ENCODE data around the gene KANK3.
"Not testable (repeated sequence)": the region's sequence is repeated elsewhere in the genome, so short reads cannot be mapped to it uniquely, and the experiment has no call there.

The KANK3 gene

GRCh38 chr19:8305798-8306197 lies 37.3 kb downstream of the KANK3 start:
- no peak overlapping the region for H2BK15ac ChIP-seq (replicated peaks; ENCODE audit: low read depth)
- no peaks in the 10 kb centered on the region for H3K27me3 ChIP-seq (ENCODE audit: insufficient read depth, low read length, poor library complexity)
- no peak overlapping the region for H4K8ac ChIP-seq (ENCODE audit: low read depth, low read length)
- no peak overlapping the region for H3K4me3 ChIP-seq (ENCODE audit: low read length)
- DNase-seq: no peak
- no peak overlapping the region for H3K9ac ChIP-seq (ENCODE audit: low read length)
- no peak overlapping the region for H3K18ac ChIP-seq (ENCODE audit: low read length)
- no peak overlapping the region for H2BK5ac ChIP-seq (ENCODE audit: low read length)
- no peak overlapping the region for H3K56ac ChIP-seq (ENCODE audit: low read length)
- H3K23ac ChIP-seq (ENCODE audit: low read length): no peak overlapping the region
- H3K36me3 ChIP-seq (ENCODE audit: control insufficient read depth, insufficient read depth, low read length): no peaks in the 10 kb centered on the region
- no peak overlapping the region for H2AK5ac ChIP-seq (ENCODE audit: low read length)
- no peak overlapping the region for H3K4me2 ChIP-seq (ENCODE audit: low read length)
- H3K27ac ChIP-seq (ENCODE audit: low read depth, low read length): no peak overlapping the region
- H3K79me1 ChIP-seq (ENCODE audit: low read length): peaks cover 6% of the 10 kb centered on the region
- no peak overlapping the region for H2BK120ac ChIP-seq (ENCODE audit: low read depth, low read length)
- H3K4me1 ChIP-seq (ENCODE audit: control insufficient read depth, low read depth, low read length): no peaks in the 10 kb centered on the region
- WGBS (ENCODE audit: extremely low coverage, insufficient coverage, low lambda C conversion rate): no CpG with 5 or more reads among the region's 4 CpGs
- H3K79me2 ChIP-seq (ENCODE audit: control insufficient read depth, insufficient read depth, low read length): peaks cover 2% of the 10 kb centered on the region
- H4K5ac ChIP-seq (ENCODE audit: low read length): no peak overlapping the region
- H3K4ac ChIP-seq (ENCODE audit: low read depth, low read length): no peak overlapping the region

GRCh38 chr19:8304841-8305621 lies 38.0 kb downstream of the KANK3 start:
- no CpG with 5 or more reads among the region's 33 CpGs for WGBS (ENCODE audit: extremely low coverage, insufficient coverage, low lambda C conversion rate)
- H3K27ac ChIP-seq (ENCODE audit: low read depth, low read length): no peak overlapping the region
- peak; percentile 82 for DNase-seq

GRCh38 chr19:8302734-8303133 lies 40.3 kb downstream of the KANK3 start:
- no peak overlapping the region for H3K4ac ChIP-seq (ENCODE audit: low read depth, low read length)
- H4K8ac ChIP-seq (ENCODE audit: low read depth, low read length): no peak overlapping the region
- no peak overlapping the region for H3K56ac ChIP-seq (ENCODE audit: low read length)
- no peak overlapping the region for H2BK120ac ChIP-seq (ENCODE audit: low read depth, low read length)
- H3K4me2 ChIP-seq (ENCODE audit: low read length): no peak overlapping the region
- H3K27me3 ChIP-seq (ENCODE audit: insufficient read depth, low read length, poor library complexity): no peaks in the 10 kb centered on the region
- H3K23ac ChIP-seq (ENCODE audit: low read length): no peak overlapping the region
- no peak overlapping the region for H3K4me3 ChIP-seq (ENCODE audit: low read length)
- no peak overlapping the region for H4K5ac ChIP-seq (ENCODE audit: low read length)
- peaks cover 5% of the 10 kb centered on the region for H3K79me1 ChIP-seq (ENCODE audit: low read length)
- peaks cover 2% of the 10 kb centered on the region for H3K79me2 ChIP-seq (ENCODE audit: control insufficient read depth, insufficient read depth, low read length)
- WGBS (ENCODE audit: extremely low coverage, insufficient coverage, low lambda C conversion rate): no CpG with 5 or more reads among the region's 7 CpGs
- no peak overlapping the region for H3K18ac ChIP-seq (ENCODE audit: low read length)
- no peaks in the 10 kb centered on the region for H3K4me1 ChIP-seq (ENCODE audit: control insufficient read depth, low read depth, low read length)
- H3K36me3 ChIP-seq (ENCODE audit: control insufficient read depth, insufficient read depth, low read length): no peaks in the 10 kb centered on the region
- H2BK5ac ChIP-seq (ENCODE audit: low read length): no peak overlapping the region
- no peak overlapping the region for H3K9ac ChIP-seq (ENCODE audit: low read length)
- DNase-seq: no peak
- H2BK15ac ChIP-seq (replicated peaks; ENCODE audit: low read depth): no peak overlapping the region
- no peak overlapping the region for H2AK5ac ChIP-seq (ENCODE audit: low read length)
- no peak overlapping the region for H3K27ac ChIP-seq (ENCODE audit: low read depth, low read length)

More at GRCh38 chr19:8304841-8305621, 38.0 kb downstream of the KANK3 start:
- H2BK15ac ChIP-seq (replicated peaks; ENCODE audit: low read depth): no peak overlapping the region
- H3K4ac ChIP-seq (ENCODE audit: low read depth, low read length): no peak overlapping the region
- no peaks in the 10 kb centered on the region for H3K36me3 ChIP-seq (ENCODE audit: control insufficient read depth, insufficient read depth, low read length)
- peak overlapping the region; percentile 15 for H3K56ac ChIP-seq (ENCODE audit: low read length)
- H3K18ac ChIP-seq (ENCODE audit: low read length): no peak overlapping the region
- no peak overlapping the region for H3K23ac ChIP-seq (ENCODE audit: low read length)
- H4K5ac ChIP-seq (ENCODE audit: low read length): no peak overlapping the region
- H2BK5ac ChIP-seq (ENCODE audit: low read length): no peak overlapping the region
- H2BK120ac ChIP-seq (ENCODE audit: low read depth, low read length): no peak overlapping the region
- H4K8ac ChIP-seq (ENCODE audit: low read depth, low read length): no peak overlapping the region
- peaks cover 2% of the 10 kb centered on the region for H3K79me2 ChIP-seq (ENCODE audit: control insufficient read depth, insufficient read depth, low read length)
- H3K27me3 ChIP-seq (ENCODE audit: insufficient read depth, low read length, poor library complexity): no peaks in the 10 kb centered on the region
- no peak overlapping the region for H3K4me2 ChIP-seq (ENCODE audit: low read length)
- no peak overlapping the region for H2AK5ac ChIP-seq (ENCODE audit: low read length)
- no peak overlapping the region for H3K4me3 ChIP-seq (ENCODE audit: low read length)
- no peaks in the 10 kb centered on the region for H3K4me1 ChIP-seq (ENCODE audit: control insufficient read depth, low read depth, low read length)
- peaks cover 6% of the 10 kb centered on the region for H3K79me1 ChIP-seq (ENCODE audit: low read length)
- no peak overlapping the region for H3K9ac ChIP-seq (ENCODE audit: low read length)

- no peak overlapping the region for H3K4me2 ChIP-seq (ENCODE audit: low read length)
- DNase-seq: no peak
- H3K79me2 ChIP-seq (ENCODE audit: control insufficient read depth, insufficient read depth, low read length): no peaks in the 10 kb centered on the region
- H3K4me3 ChIP-seq (ENCODE audit: low read length): no peak overlapping the region
- no peak overlapping the region for H2BK15ac ChIP-seq (replicated peaks; ENCODE audit: low read depth)
- no peak overlapping the region for H4K5ac ChIP-seq (ENCODE audit: low read length)
- H3K27me3 ChIP-seq (ENCODE audit: insufficient read depth, low read length, poor library complexity): no peaks in the 10 kb centered on the region
- no peak overlapping the region for H3K18ac ChIP-seq (ENCODE audit: low read length)
- no peak overlapping the region for H3K9ac ChIP-seq (ENCODE audit: low read length)
- no peak overlapping the region for H3K56ac ChIP-seq (ENCODE audit: low read length)
- H2BK120ac ChIP-seq (ENCODE audit: low read depth, low read length): no peak overlapping the region
- H2AK5ac ChIP-seq (ENCODE audit: low read length): no peak overlapping the region
- H3K79me1 ChIP-seq (ENCODE audit: low read length): peaks cover 2% of the 10 kb centered on the region
- no peaks in the 10 kb centered on the region for H3K4me1 ChIP-seq (ENCODE audit: control insufficient read depth, low read depth, low read length)
- no peak overlapping the region for H3K23ac ChIP-seq (ENCODE audit: low read length)
- no peak overlapping the region for H3K27ac ChIP-seq (ENCODE audit: low read depth, low read length)
- no CpG with 5 or more reads among the region's 11 CpGs for WGBS (ENCODE audit: extremely low coverage, insufficient coverage, low lambda C conversion rate)
- H4K8ac ChIP-seq (ENCODE audit: low read depth, low read length): no peak overlapping the region
- no peak overlapping the region for H2BK5ac ChIP-seq (ENCODE audit: low read length)
- no peaks in the 10 kb centered on the region for H3K36me3 ChIP-seq (ENCODE audit: control insufficient read depth, insufficient read depth, low read length)
- H3K4ac ChIP-seq (ENCODE audit: low read depth, low read length): no peak overlapping the region
Observed at GRCh38 chr19:8302357-8302691, 40.7 kb downstream of the KANK3 start.

GRCh38 chr19:8291337-8291736 lies 51.7 kb downstream of the KANK3 start:
- H4K5ac ChIP-seq (ENCODE audit: low read length); H3K79me2 ChIP-seq (ENCODE audit: control insufficient read depth, insufficient read depth, low read length); H3K56ac ChIP-seq (ENCODE audit: low read length); H2BK5ac ChIP-seq (ENCODE audit: low read length); H2BK120ac ChIP-seq (ENCODE audit: low read depth, low read length); H2AK5ac ChIP-seq (ENCODE audit: low read length); H3K4me3 ChIP-seq (ENCODE audit: low read length); DNase-seq; H2BK15ac ChIP-seq (replicated peaks; ENCODE audit: low read depth); H3K27ac ChIP-seq (ENCODE audit: low read depth, low read length); H3K27me3 ChIP-seq (ENCODE audit: insufficient read depth, low read length, poor library complexity); H3K23ac ChIP-seq (ENCODE audit: low read length); H3K4me2 ChIP-seq (ENCODE audit: low read length); H4K8ac ChIP-seq (ENCODE audit: low read depth, low read length); H3K36me3 ChIP-seq (ENCODE audit: control insufficient read depth, insufficient read depth, low read length); H3K79me1 ChIP-seq (ENCODE audit: low read length); H3K9ac ChIP-seq (ENCODE audit: low read length); H3K18ac ChIP-seq (ENCODE audit: low read length); H3K4me1 ChIP-seq (ENCODE audit: control insufficient read depth, low read depth, low read length); H3K4ac ChIP-seq (ENCODE audit: low read depth, low read length): not testable (repeated sequence)
- no CpG with 5 or more reads among the region's 9 CpGs for WGBS (ENCODE audit: extremely low coverage, insufficient coverage, low lambda C conversion rate)

GRCh38 chr19:8276508-8276907 lies 66.6 kb downstream of the KANK3 start:
- H2BK120ac ChIP-seq (ENCODE audit: low read depth, low read length); H3K36me3 ChIP-seq (ENCODE audit: control insufficient read depth, insufficient read depth, low read length); H2BK5ac ChIP-seq (ENCODE audit: low read length); H3K79me1 ChIP-seq (ENCODE audit: low read length); H3K23ac ChIP-seq (ENCODE audit: low read length); H3K27ac ChIP-seq (ENCODE audit: low read depth, low read length); DNase-seq; H3K56ac ChIP-seq (ENCODE audit: low read length); H3K27me3 ChIP-seq (ENCODE audit: insufficient read depth, low read length, poor library complexity); H4K8ac ChIP-seq (ENCODE audit: low read depth, low read length); H3K18ac ChIP-seq (ENCODE audit: low read length); H4K5ac ChIP-seq (ENCODE audit: low read length); H3K79me2 ChIP-seq (ENCODE audit: control insufficient read depth, insufficient read depth, low read length); H3K4me2 ChIP-seq (ENCODE audit: low read length); H3K9ac ChIP-seq (ENCODE audit: low read length); H3K4ac ChIP-seq (ENCODE audit: low read depth, low read length); H3K4me3 ChIP-seq (ENCODE audit: low read length); H2BK15ac ChIP-seq (replicated peaks; ENCODE audit: low read depth); H3K4me1 ChIP-seq (ENCODE audit: control insufficient read depth, low read depth, low read length); H2AK5ac ChIP-seq (ENCODE audit: low read length): not testable (repeated sequence)
- no CpG with 5 or more reads among the region's 9 CpGs for WGBS (ENCODE audit: extremely low coverage, insufficient coverage, low lambda C conversion rate)

Measured in mesendoderm (in vitro differentiated cells).